Testis (tissue), 3 donors: Measurements from ENCODE around the gene CARD9. TPM values are rescaled to one million over a fixed set of nuclear protein-coding genes. Genes with fewer than 3 reads are reported as not detected.

Experiments used
- DNase-seq: peaks from one replicate; pipeline ENCODE4 v3.0.0-alpha.2; 2019
- H3K27ac ChIP-seq, 2 donors: fragments of 200-600 bp; sonication (generic); one replicate each; pipeline ENCODE4 v1.5.1; 2019
- H3K27me3 ChIP-seq: fragments of 200-600 bp; sonication (generic); one replicate; pipeline ENCODE4 v1.5.1; 2019
- H3K36me3 ChIP-seq: fragments of 200-600 bp; sonication (generic); one replicate; pipeline ENCODE4 v1.5.1; 2017; ENCODE audit warnings: low read depth; ENCODE audit errors: missing control alignments
- H3K4me1 ChIP-seq: fragments of 200-600 bp; sonication (generic); one replicate; pipeline ENCODE4 v1.5.1; 2019
- H3K4me3 ChIP-seq, 2 donors: fragments of 200-600 bp; sonication (generic); one replicate each; pipeline ENCODE4 v1.5.1; 2017 to 2019
- H3K9me3 ChIP-seq: fragments of 200-600 bp; sonication (generic); one replicate; pipeline ENCODE4 v1.5.1; 2017
- CTCF ChIP-seq, 3 experiments: fragments of 450-650 bp in 2 of 3; fragments of 200-600 bp in 1 of 3; sonication (generic) in 1 of 3; IDR thresholded peaks; one replicate each; pipeline ENCODE4 v1.5.1; 2016 to 2019; ENCODE audit warnings: antibody characterized with exemption in 3 of 3, mild to moderate bottlenecking in 2 of 3, moderate library complexity in 1 of 3
- POLR2A ChIP-seq: fragments of 450-650 bp; IDR thresholded peaks from one replicate; pipeline ENCODE4 v1.6.1; 2017; ENCODE audit warnings: antibody characterized with exemption, mild to moderate bottlenecking, moderate library complexity
- WGBS, 2 donors: methylation state at CpG; one replicate each; pipeline ENCODE4 v1.1.5; 2018; 5-methylcytosine and 5-hydroxymethylcytosine counted together
- intact Hi-C: fragments of 100-400 bp; cut with DNase I; formaldehyde crosslinking; loops from one replicate; pipeline ENCODE4 v1.15.1; 2023; ENCODE audit warnings: low total_unique reads
- polyA plus RNA-seq: library from polyadenylated mRNA; stranded (reverse); fragments of 350-450 nt; fragmentation: Illumina TruSeq; extraction: RNeasy Lipid Tissue Mini Kit (QIAGEN cat#74804); gene quantifications from one replicate; pipeline ENCODE4 v1.2.3, GENCODE V29; 2014; ENCODE audit warnings: low read depth, low replicate concordance; ENCODE audit not compliant: insufficient read depth
- total RNA-seq, 2 donors: library from RNA; depleted of rRNA; stranded (reverse); fragments of >200 nt; gene quantifications; one replicate each; pipeline ENCODE4 v1.2.3, GENCODE V29; 2016

CARD9 gene
- total and polyA plus RNA-seq, 3 donors from 2014 or later: 1.8 to 3.7 (median 3.5) TPM

- DNase-seq: no peak
- intact Hi-C loops: no loop called here
- 96% methylated on average over 23 of the region's 25 CpGs; no CpG with 5 or more reads in 1 of the 2 donors for WGBS, 2 donors
Measured at GRCh38 chr9:136338511-136338910, 35.0 kb downstream of the CARD9 start.

GRCh38 chr9:136337416-136338395 is 35.8 kb downstream of the CARD9 start:
- intact Hi-C loops: no loop called here
- H3K27me3 ChIP-seq: no peaks in the 10 kb centered on the region
- no peaks in the 10 kb centered on the region for H3K36me3 ChIP-seq
- TF ChIP-seq CTCF (IDR thresholded peaks at IDR 0.05): no peak
- TF ChIP-seq POLR2A: no peak
- DNase-seq: no peak
- WGBS, 2 donors: 86 to 100% methylated on average over 3 to 43 of the region's 43 CpGs
- H3K9me3 ChIP-seq: no peaks in the 10 kb centered on the region
- H3K4me1 ChIP-seq: peaks cover 34% of the 10 kb centered on the region
- no peak overlapping the region for H3K27ac ChIP-seq
- no peak overlapping the region for H3K4me3 ChIP-seq

More at GRCh38 chr9:136338511-136338910, 35.0 kb downstream of the CARD9 start:
- H3K9me3 ChIP-seq: no peaks in the 10 kb centered on the region
- H3K27ac ChIP-seq: no peak overlapping the region
- no peaks in the 10 kb centered on the region for H3K27me3 ChIP-seq
- TF ChIP-seq POLR2A: no peak
- TF ChIP-seq CTCF (IDR thresholded peaks at IDR 0.05): no peak
- H3K4me1 ChIP-seq: peaks cover 41% of the 10 kb centered on the region
- H3K4me3 ChIP-seq: no peak overlapping the region
- H3K36me3 ChIP-seq: no peaks in the 10 kb centered on the region

- no peak for TF ChIP-seq POLR2A
- TF ChIP-seq CTCF (IDR thresholded peaks at IDR 0.05): no peak
- Histone ChIP-seq H3K36me3 (no peaks in the 10 kb centered on the region), H3K4me3 (no peak overlapping the region), H3K4me1 (peaks cover 25% of the 10 kb centered on the region), H3K27ac (no peak overlapping the region), H3K9me3 (no peaks in the 10 kb centered on the region), H3K27me3 (no peaks in the 10 kb centered on the region)
- 90 to 94% methylated on average over 2 to 23 of the region's 23 CpGs for WGBS, 2 donors
- DNase-seq: no peak
- intact Hi-C loops: no loop called here
Measured at GRCh38 chr9:136336881-136337280, 36.6 kb downstream of the CARD9 start.

- no peak for DNase-seq
- Histone ChIP-seq H3K36me3 (no peaks in the 10 kb centered on the region), H3K4me1 (peaks cover 20% of the 10 kb centered on the region), H3K4me3 (no peak overlapping the region), H3K27me3 (no peaks in the 10 kb centered on the region), H3K9me3 (no peaks in the 10 kb centered on the region), H3K27ac (no peak overlapping the region)
- intact Hi-C loops: no loop called here
- WGBS, 2 donors: 87 to 89% methylated on average over 3 to 30 of the region's 30 CpGs
- TF ChIP-seq POLR2A (no peak), CTCF (IDR thresholded peaks at IDR 0.05) (no peak)
Measured at GRCh38 chr9:136336156-136336870, 37.2 kb downstream of the CARD9 start.
